Measurements from ENCODE around the gene F11R.

DNA sequence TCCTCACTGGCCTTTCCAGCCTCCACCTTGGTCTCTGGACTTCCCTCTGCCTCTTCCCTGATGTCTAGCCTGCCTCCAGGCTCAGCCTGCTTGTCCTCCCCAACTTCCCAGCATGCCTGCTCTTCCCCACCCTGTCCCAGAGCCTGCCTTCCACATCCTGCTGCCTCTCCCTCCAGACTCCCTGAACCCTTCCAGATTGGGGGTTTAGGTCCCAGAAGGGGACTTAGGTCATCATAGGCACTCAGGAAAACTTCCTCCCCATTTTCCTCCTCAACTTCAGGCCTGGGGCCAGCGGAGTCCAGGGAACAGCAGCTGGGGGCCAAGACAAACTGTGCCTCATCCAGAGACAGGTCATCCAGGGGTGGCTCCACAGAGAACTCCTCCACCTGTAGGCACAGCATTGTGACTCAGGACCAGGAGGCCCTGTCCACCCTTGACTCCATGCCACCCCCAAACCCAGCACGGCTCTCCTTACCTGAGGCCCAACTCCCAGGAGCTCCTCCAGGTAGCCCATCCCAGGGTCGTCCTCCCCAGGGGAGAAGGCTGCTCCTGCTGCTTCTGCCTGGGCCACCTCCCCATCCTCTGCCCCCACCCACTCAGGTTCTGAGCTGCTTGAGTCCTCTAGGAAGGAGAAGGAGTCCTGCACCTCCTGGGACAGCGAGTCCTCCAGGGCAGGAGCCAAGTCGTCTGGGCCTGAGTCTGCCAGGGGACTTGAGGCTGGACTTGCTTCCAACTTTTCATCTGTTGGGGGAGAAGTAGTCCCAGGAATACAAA is 28.2 kb upstream of the F11R start:
- TF ChIP-seq POLR2AphosphoS5 (IDR thresholded peaks at IDR 0.05) (no peak), EP300 (IDR thresholded peaks at IDR 0.05) (no peak), POLR2A (IDR thresholded peaks at IDR 0.05) (no peak)
- TF ChIP-seq, protein P1, sequence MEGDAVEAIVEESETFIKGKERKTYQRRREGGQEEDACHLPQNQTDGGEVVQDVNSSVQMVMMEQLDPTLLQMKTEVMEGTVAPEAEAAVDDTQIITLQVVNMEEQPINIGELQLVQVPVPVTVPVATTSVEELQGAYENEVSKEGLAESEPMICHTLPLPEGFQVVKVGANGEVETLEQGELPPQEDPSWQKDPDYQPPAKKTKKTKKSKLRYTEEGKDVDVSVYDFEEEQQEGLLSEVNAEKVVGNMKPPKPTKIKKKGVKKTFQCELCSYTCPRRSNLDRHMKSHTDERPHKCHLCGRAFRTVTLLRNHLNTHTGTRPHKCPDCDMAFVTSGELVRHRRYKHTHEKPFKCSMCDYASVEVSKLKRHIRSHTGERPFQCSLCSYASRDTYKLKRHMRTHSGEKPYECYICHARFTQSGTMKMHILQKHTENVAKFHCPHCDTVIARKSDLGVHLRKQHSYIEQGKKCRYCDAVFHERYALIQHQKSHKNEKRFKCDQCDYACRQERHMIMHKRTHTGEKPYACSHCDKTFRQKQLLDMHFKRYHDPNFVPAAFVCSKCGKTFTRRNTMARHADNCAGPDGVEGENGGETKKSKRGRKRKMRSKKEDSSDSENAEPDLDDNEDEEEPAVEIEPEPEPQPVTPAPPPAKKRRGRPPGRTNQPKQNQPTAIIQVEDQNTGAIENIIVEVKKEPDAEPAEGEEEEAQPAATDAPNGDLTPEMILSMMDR (IDR thresholded peaks at IDR 0.05) = no peak
